ENCODE data around the gene VGLL3. TPM values are rescaled to one million over a fixed set of nuclear protein-coding genes. Genes with fewer than 3 reads are reported as not detected.

The VGLL3 gene, protein sequence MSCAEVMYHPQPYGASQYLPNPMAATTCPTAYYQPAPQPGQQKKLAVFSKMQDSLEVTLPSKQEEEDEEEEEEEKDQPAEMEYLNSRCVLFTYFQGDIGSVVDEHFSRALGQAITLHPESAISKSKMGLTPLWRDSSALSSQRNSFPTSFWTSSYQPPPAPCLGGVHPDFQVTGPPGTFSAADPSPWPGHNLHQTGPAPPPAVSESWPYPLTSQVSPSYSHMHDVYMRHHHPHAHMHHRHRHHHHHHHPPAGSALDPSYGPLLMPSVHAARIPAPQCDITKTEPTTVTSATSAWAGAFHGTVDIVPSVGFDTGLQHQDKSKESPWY
- 10 to 100 TPM in 2 of 4 donors, 1 to 10 TPM in 2; 6.2 to 17.8 (median 12.6) TPM for total RNA-seq

DNA sequence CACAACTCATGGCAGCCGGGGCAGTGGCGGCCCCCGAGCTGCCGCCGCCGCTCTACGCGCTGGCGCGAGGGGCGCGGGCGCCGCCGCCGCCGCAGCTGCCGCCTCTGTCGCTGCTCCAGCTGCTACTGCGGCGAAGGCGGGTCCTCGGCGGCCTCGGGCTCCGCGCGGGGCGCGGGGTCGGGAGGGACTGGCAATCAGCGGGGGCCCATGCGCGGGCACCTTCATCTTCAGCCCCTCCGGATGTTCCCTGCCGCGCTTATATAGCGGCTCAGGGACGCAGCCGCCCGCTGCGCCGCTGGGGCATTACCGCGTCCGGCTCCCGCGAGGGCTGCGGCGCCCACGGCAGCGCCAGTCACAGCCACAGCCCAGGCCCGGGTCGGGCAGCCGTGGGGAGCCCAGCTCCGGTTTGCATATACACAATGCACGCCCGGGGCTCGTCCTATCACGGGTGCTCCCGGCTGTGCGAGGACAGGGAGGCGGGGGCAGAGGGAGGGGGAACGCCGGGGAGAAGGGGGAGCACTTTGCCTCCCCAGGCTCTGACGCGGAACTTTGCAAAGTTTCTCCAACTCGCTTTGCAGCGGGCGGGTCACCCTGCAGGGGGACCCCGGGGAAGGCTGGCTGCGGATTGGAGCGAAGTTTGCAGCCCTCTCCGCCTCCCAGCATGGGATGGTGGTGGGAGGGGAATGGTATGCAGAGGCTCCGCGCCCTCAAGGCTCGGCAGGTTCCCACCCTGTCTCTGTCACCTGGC lies at the start of gene VGLL3:
Gene VGLL3 (minus strand): TSS at position 416 of the 748 bp plus-strand sequence. CDS start 406 bp downstream, at position 10.
- TF ChIP-seq, protein P1, sequence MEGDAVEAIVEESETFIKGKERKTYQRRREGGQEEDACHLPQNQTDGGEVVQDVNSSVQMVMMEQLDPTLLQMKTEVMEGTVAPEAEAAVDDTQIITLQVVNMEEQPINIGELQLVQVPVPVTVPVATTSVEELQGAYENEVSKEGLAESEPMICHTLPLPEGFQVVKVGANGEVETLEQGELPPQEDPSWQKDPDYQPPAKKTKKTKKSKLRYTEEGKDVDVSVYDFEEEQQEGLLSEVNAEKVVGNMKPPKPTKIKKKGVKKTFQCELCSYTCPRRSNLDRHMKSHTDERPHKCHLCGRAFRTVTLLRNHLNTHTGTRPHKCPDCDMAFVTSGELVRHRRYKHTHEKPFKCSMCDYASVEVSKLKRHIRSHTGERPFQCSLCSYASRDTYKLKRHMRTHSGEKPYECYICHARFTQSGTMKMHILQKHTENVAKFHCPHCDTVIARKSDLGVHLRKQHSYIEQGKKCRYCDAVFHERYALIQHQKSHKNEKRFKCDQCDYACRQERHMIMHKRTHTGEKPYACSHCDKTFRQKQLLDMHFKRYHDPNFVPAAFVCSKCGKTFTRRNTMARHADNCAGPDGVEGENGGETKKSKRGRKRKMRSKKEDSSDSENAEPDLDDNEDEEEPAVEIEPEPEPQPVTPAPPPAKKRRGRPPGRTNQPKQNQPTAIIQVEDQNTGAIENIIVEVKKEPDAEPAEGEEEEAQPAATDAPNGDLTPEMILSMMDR (IDR thresholded peaks at IDR 0.05): no peak
- TF ChIP-seq POLR2A (IDR thresholded peaks at IDR 0.05): peak in 1 of 2 donors; percentile 35
- H3K27me3 ChIP-seq: peaks cover 11% of the 10 kb centered on the region
- WGBS: 0% methylated on average over 31 of the region's 77 CpGs
- H3K36me3 ChIP-seq: no peaks in the 10 kb centered on the region
- DNase-seq (ENCODE audit: low spot score in 2 of 2): peak; percentile 85
- H3K4me3 ChIP-seq: peak within 1 kb of the TSS; percentile 70
- H3K27ac ChIP-seq: peak within 1 kb of the TSS; percentile 88
- H3K4me1 ChIP-seq: peaks cover 19% of the 10 kb centered on the region
- no peaks in the 10 kb centered on the region for H3K9me3 ChIP-seq

DNA sequence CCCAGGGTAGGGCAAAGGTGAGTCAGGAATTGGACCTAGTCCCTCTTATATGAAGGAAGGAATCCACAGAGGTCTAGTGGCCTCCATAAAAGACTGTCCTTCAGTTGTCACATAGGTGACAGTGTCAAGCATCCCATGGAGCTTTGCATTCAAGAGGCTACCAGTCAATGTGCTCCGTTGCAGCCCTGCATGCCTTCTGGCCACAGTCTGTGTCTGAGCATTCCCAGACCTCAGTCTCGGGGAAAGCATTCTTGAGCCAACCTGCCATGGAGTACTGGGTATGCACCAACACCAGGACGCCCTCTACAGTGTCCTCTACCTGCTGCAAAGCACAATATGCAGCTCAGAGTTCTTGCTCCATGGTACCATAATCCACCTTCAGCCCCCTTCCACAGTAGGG lies 46.7 kb upstream of the VGLL3 start:
- 80% methylated on average over 3 of the region's 3 CpGs for WGBS
- Histone ChIP-seq H3K36me3 (no peaks in the 10 kb centered on the region), H3K4me1 (no peaks in the 10 kb centered on the region), H3K27me3 (no peaks in the 10 kb centered on the region), H3K9me3 (no peaks in the 10 kb centered on the region), H3K4me3 (no peak overlapping the region), H3K27ac (no peak overlapping the region)
- DNase-seq (ENCODE audit: low spot score in 2 of 2): no peak
- no peak for TF ChIP-seq POLR2A (IDR thresholded peaks at IDR 0.05)
- TF ChIP-seq, protein P1 (IDR thresholded peaks at IDR 0.05): no peak
- TF ChIP-seq POLR2AphosphoS5 (IDR thresholded peaks at IDR 0.05): no peak
- no peak for TF ChIP-seq EP300 (IDR thresholded peaks at IDR 0.05)

DNA sequence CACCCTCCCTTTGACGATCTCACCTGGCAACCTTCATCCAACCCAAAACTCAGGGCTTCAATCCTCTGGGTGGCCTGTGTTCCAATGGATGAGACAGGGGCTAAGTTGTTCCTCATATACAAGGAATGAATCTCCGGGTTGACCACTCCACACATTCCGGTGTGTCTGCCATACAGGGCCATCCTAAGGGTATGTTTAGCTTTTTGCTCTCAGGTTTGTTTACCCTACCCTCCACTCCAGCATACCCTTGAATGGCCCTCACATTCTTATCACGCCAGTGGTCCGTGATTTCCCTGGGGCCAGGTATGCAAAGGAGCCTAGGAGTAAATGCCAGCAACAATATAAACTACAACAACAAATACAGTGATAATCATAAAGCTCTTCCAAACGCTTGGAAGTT lies 45.7 kb upstream of the VGLL3 start:
- Histone ChIP-seq H3K36me3 (no peaks in the 10 kb centered on the region), H3K4me1 (no peaks in the 10 kb centered on the region), H3K27me3 (no peaks in the 10 kb centered on the region), H3K4me3 (no peak overlapping the region), H3K9me3 (no peaks in the 10 kb centered on the region), H3K27ac (no peak overlapping the region)
- TF ChIP-seq POLR2A (IDR thresholded peaks at IDR 0.05) (no peak), POLR2AphosphoS5 (IDR thresholded peaks at IDR 0.05) (no peak), EP300 (IDR thresholded peaks at IDR 0.05) (no peak)
- TF ChIP-seq, protein P1 (IDR thresholded peaks at IDR 0.05): no peak
- WGBS: 88% methylated on average over 6 of the region's 6 CpGs
- DNase-seq (ENCODE audit: low spot score in 2 of 2): no peak

DNA sequence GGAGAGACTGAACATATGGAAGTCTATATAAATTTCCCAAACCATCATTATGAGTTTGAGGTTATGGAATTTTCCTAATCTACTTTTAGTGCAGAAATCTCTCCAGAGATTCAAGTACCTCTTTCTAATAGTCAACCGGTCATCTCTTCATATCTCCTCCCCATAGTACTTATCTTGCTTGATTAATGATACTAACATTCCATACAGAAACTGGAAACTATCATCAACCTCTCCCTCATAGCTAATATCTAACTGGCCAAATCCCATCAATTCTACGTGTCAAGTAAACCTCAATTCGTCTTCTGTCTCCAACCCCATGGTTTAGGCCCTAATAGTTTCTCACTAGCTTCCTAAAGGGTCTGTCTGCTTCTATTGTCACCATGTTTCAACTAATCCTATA lies 44.4 kb upstream of the VGLL3 start:
- Histone ChIP-seq H3K4me1 (no peaks in the 10 kb centered on the region), H3K36me3 (no peaks in the 10 kb centered on the region), H3K9me3 (no peaks in the 10 kb centered on the region), H3K27me3 (no peaks in the 10 kb centered on the region), H3K27ac (no peak overlapping the region), H3K4me3 (no peak overlapping the region)
- no peak for DNase-seq (ENCODE audit: low spot score in 2 of 2)
- TF ChIP-seq POLR2AphosphoS5 (IDR thresholded peaks at IDR 0.05) (no peak), POLR2A (IDR thresholded peaks at IDR 0.05) (no peak), EP300 (IDR thresholded peaks at IDR 0.05) (no peak)
- TF ChIP-seq, protein P1 (IDR thresholded peaks at IDR 0.05): no peak
- WGBS: 87% methylated on average over 3 of the region's 3 CpGs

DNA sequence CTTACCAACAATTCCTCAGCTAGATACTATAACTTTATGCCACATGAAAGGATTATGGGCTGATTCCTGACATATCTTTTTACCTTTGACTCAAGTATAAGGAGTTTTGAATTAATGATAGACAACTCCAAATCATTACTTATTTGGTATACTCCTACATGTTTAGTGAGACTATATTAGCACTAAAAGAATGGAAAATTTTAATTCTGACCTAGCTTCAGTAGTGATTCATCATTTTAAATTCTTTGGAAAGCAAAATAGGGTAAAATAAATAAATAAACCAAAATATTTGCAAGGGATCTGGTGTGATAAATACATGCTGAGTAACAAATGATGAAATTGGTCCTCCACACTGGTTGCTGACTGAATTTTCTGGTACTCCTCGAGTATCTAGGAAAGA lies 42.3 kb upstream of the VGLL3 start:
- no peaks in the 10 kb centered on the region for H3K9me3 ChIP-seq
- no peak overlapping the region for H3K4me3 ChIP-seq
- H3K27me3 ChIP-seq: no peaks in the 10 kb centered on the region
- no peak overlapping the region for H3K27ac ChIP-seq
- no peak for DNase-seq (ENCODE audit: low spot score in 2 of 2)
- WGBS: 55% methylated on average over 1 of the region's 1 CpG
- no peaks in the 10 kb centered on the region for H3K36me3 ChIP-seq
- no peaks in the 10 kb centered on the region for H3K4me1 ChIP-seq
- TF ChIP-seq, protein P1 (IDR thresholded peaks at IDR 0.05): no peak
- TF ChIP-seq POLR2A (IDR thresholded peaks at IDR 0.05): no peak
- no peak for TF ChIP-seq EP300 (IDR thresholded peaks at IDR 0.05)
- TF ChIP-seq POLR2AphosphoS5 (IDR thresholded peaks at IDR 0.05): no peak
